C4-2B (cell line): Measurements from ENCODE around the gene GTF2E1.

ENCODE experiments used
- ZFX ChIP-seq: fragments of 450-650 bp; IDR thresholded peaks from 2 replicates; pipeline ENCODE4 v1.6.1; 2017
- TF ChIP-seq, protein P1 (sequence below): fragments of 450-650 bp; conservative IDR thresholded peaks from 2 replicates; pipeline ENCODE4 v1.5.1; 2017; ENCODE audit warnings: mild to moderate bottlenecking

DNA sequence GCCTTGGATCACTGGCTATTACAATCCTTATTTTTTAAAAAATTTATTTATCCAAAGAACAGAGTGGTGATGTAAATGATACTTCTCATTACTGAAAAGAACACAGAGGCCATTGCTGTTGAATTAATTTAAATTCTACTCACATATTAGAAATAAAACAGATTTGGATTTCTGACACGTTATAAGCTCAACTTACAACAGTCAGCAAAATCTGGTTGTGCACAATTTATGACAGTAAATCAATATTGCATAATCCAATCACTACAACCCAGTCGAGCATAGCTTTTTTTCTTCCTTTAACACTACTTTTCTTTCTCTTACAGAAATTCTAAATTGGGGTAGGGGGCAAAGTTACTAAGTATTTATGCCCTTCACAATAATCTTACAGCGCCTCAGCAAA, 43.2 kb upstream of the GTF2E1 start:
- TF ChIP-seq, protein P1, sequence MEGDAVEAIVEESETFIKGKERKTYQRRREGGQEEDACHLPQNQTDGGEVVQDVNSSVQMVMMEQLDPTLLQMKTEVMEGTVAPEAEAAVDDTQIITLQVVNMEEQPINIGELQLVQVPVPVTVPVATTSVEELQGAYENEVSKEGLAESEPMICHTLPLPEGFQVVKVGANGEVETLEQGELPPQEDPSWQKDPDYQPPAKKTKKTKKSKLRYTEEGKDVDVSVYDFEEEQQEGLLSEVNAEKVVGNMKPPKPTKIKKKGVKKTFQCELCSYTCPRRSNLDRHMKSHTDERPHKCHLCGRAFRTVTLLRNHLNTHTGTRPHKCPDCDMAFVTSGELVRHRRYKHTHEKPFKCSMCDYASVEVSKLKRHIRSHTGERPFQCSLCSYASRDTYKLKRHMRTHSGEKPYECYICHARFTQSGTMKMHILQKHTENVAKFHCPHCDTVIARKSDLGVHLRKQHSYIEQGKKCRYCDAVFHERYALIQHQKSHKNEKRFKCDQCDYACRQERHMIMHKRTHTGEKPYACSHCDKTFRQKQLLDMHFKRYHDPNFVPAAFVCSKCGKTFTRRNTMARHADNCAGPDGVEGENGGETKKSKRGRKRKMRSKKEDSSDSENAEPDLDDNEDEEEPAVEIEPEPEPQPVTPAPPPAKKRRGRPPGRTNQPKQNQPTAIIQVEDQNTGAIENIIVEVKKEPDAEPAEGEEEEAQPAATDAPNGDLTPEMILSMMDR: no peak
- TF ChIP-seq ZFX: no peak
